B cell (primary cell): ENCODE data around the gene FFAR4.

Experiments used
- CTCF ChIP-seq: fragments of 200-600 bp; IDR thresholded peaks from one replicate; pipeline ENCODE4 v1.8.0; 2022; ENCODE audit warnings: antibody characterized with exemption, mild to moderate bottlenecking
- EZH2 ChIP-seq: IDR thresholded peaks from 2 replicates; pipeline ENCODE4 v1.6.1; 2012; ENCODE audit warnings: borderline replicate concordance, low read depth, mild to moderate bottlenecking, moderate library complexity, low read length; ENCODE audit not compliant: insufficient read depth, poor library complexity, severe bottlenecking

DNA sequence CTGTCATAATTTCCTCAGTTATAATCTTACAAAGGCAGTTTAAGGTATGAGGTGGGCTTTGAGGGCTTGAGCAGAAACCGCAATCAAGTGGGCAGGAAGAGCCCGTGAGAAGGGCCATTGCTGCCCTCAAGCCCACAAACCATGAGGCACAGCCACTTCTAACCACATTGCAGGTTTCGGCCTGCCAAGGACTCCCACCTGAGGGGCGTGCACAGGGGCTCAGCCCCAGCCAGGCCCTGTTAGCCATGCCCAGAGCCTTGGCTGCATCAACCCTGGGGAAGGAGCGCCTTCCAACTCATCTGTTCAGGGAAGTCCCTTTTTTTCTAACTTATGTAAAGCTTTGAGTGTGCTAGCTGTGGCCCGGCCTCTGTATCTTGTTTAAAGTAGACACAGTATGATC is 5.9 kb upstream of the FFAR4 start:
- no peak for TF ChIP-seq CTCF
- no peak for TF ChIP-seq EZH2
